MM.1S (cell line): ENCODE data around the gene ERICH6.

Source experiments
- DNase-seq: peaks from one replicate; pipeline ENCODE4 v3.0.0-alpha.2; 2015
- H2AFZ ChIP-seq: fragments of 300-600 bp; sonication (generic); 2 replicates; pipeline ENCODE4 v1.6.0; 2016; ENCODE audit warnings: antibody characterized with exemption, low read length
- H3F3A ChIP-seq: fragments of 300-600 bp; sonication (generic); 2 replicates; pipeline ENCODE4 v1.6.1; 2016; ENCODE audit warnings: mild to moderate bottlenecking, antibody characterized with exemption, low read length, moderate library complexity, mixed read lengths; ENCODE audit not compliant: insufficient read depth
- H3K27ac ChIP-seq: fragments of 300-600 bp; sonication (generic); 2 replicates; pipeline ENCODE4 v1.5.1; 2016; ENCODE audit warnings: mild to moderate bottlenecking, low read length
- H3K27me3 ChIP-seq: fragments of 300-600 bp; sonication (generic); replicated peaks from 2 replicates; pipeline ENCODE4 v1.6.0; 2016; ENCODE audit warnings: low read length; ENCODE audit not compliant: insufficient read depth
- H3K36me3 ChIP-seq: fragments of 300-600 bp; sonication (generic); replicated peaks from 2 replicates; pipeline ENCODE4 v1.6.1; 2016; ENCODE audit warnings: mild to moderate bottlenecking, low read length, mixed read lengths; ENCODE audit not compliant: insufficient read depth
- H3K4me1 ChIP-seq: fragments of 300-600 bp; sonication (generic); 2 replicates; pipeline ENCODE4 v1.6.1; 2016; ENCODE audit warnings: low read length, mixed read lengths
- H3K4me2 ChIP-seq: fragments of 300-600 bp; sonication (generic); 2 replicates; pipeline ENCODE4 v1.6.0; 2016; ENCODE audit warnings: low read depth, low read length
- H3K4me3 ChIP-seq: fragments of 300-600 bp; sonication (generic); 2 replicates; pipeline ENCODE4 v1.5.1; 2016; ENCODE audit warnings: low read length, mixed read lengths
- H3K79me2 ChIP-seq: fragments of 300-600 bp; sonication (generic); 2 replicates; pipeline ENCODE4 v1.6.1; 2016; ENCODE audit warnings: mixed run types, low read length, mixed read lengths
- H3K9ac ChIP-seq: fragments of 300-600 bp; sonication (generic); 2 replicates; pipeline ENCODE4 v1.6.1; 2016; ENCODE audit warnings: low read length, mixed read lengths
- H3K9me2 ChIP-seq: fragments of 300-600 bp; sonication (generic); replicated peaks from 2 replicates; pipeline ENCODE4 v1.6.1; 2016; ENCODE audit warnings: mild to moderate bottlenecking, low read length, mixed read lengths; ENCODE audit not compliant: insufficient read depth
- H3K9me3 ChIP-seq: fragments of 300-600 bp; sonication (generic); replicated peaks from 2 replicates; pipeline ENCODE4 v1.6.1; 2016; ENCODE audit warnings: mild to moderate bottlenecking, low read length, mixed read lengths; ENCODE audit not compliant: insufficient read depth
- H4K20me1 ChIP-seq: fragments of 300-600 bp; sonication (generic); 2 replicates; pipeline ENCODE4 v1.6.1; 2016; ENCODE audit warnings: mild to moderate bottlenecking, low read length, moderate library complexity, mixed read lengths; ENCODE audit not compliant: insufficient read depth
- CTCF ChIP-seq: fragments of 300-600 bp; sonication (generic); IDR thresholded peaks from 2 replicates; pipeline ENCODE4 v1.5.1; 2016; ENCODE audit warnings: antibody characterized with exemption, low read length, mixed read lengths
- EZH2 ChIP-seq: fragments of 300-600 bp; sonication (generic); optimal IDR thresholded peaks from 2 replicates; pipeline ENCODE3; 2017; ENCODE audit warnings: low read depth, mild to moderate bottlenecking, antibody characterized with exemption, low read length, mixed read lengths
- EZH2phosphoT487 ChIP-seq: fragments of 300-600 bp; sonication (generic); IDR thresholded peaks from 2 replicates; pipeline ENCODE4 v1.6.1; 2018; ENCODE audit warnings: antibody characterized with exemption, low read length

The ERICH6 gene

GRCh38 chr3:150653110-150653561 is 50.6 kb downstream of the ERICH6 start:
- no peak for TF ChIP-seq EZH2phosphoT487
- no peak for TF ChIP-seq CTCF
- no peak for TF ChIP-seq EZH2

GRCh38 chr3:150640256-150640655 is 63.5 kb downstream of the ERICH6 start:
- peaks cover 3% of the 10 kb centered on the region; the same call in 1 of the 2 replicates for H3F3A ChIP-seq
- H3K9me2 ChIP-seq: no peaks in the 10 kb centered on the region
- H3K36me3 ChIP-seq: no peaks in the 10 kb centered on the region
- no peak overlapping the region for H3K27ac ChIP-seq
- TF ChIP-seq EZH2 (no peak), EZH2phosphoT487 (no peak)
- H3K4me2 ChIP-seq: no peak overlapping the region
- H3K79me2 ChIP-seq: no peaks in the 10 kb centered on the region
- peaks cover 7% of the 10 kb centered on the region; the same call in 1 of the 2 replicates for H3K4me1 ChIP-seq
- no peaks in the 10 kb centered on the region for H4K20me1 ChIP-seq
- DNase-seq: no peak
- no peak overlapping the region for H2AFZ ChIP-seq
- H3K4me3 ChIP-seq: no peak overlapping the region
- no peak overlapping the region for H3K9ac ChIP-seq
- H3K9me3 ChIP-seq: no peaks in the 10 kb centered on the region
- no peaks in the 10 kb centered on the region for H3K27me3 ChIP-seq

More at GRCh38 chr3:150653110-150653561, 50.6 kb downstream of the ERICH6 start:
- no peak overlapping the region for H3K4me3 ChIP-seq
- no peaks in the 10 kb centered on the region for H3K79me2 ChIP-seq
- H3K9ac ChIP-seq: no peak overlapping the region
- H3K4me1 ChIP-seq: no peaks in the 10 kb centered on the region
- no peaks in the 10 kb centered on the region for H3K27me3 ChIP-seq
- no peak overlapping the region for H2AFZ ChIP-seq
- no peaks in the 10 kb centered on the region for H3F3A ChIP-seq
- no peak for DNase-seq
- no peak overlapping the region for H3K27ac ChIP-seq
- no peak overlapping the region for H3K4me2 ChIP-seq
- no peaks in the 10 kb centered on the region for H3K36me3 ChIP-seq
- no peaks in the 10 kb centered on the region for H4K20me1 ChIP-seq
- H3K9me3 ChIP-seq: no peaks in the 10 kb centered on the region
- no peaks in the 10 kb centered on the region for H3K9me2 ChIP-seq

- Histone ChIP-seq H3F3A (peaks cover 10% of the 10 kb centered on the region), H3K4me3 (no peak overlapping the region), H3K27ac (no peak overlapping the region), H3K9me2 (no peaks in the 10 kb centered on the region), H3K4me1 (peaks cover 12% of the 10 kb centered on the region), H3K27me3 (no peaks in the 10 kb centered on the region), H3K4me2 (no peak overlapping the region), H4K20me1 (no peaks in the 10 kb centered on the region), H3K9ac (no peak overlapping the region), H3K9me3 (no peaks in the 10 kb centered on the region), H2AFZ (no peak overlapping the region), H3K79me2 (no peaks in the 10 kb centered on the region), H3K36me3 (no peaks in the 10 kb centered on the region)
- no peak for TF ChIP-seq EZH2phosphoT487
- DNase-seq: no peak
These were observed 64.5 kb downstream of the ERICH6 start for GRCh38 chr3:150639262-150639661.

- Histone ChIP-seq H3K9me3 (no peaks in the 10 kb centered on the region), H4K20me1 (no peaks in the 10 kb centered on the region), H3K4me1 (peaks cover 10% of the 10 kb centered on the region), H2AFZ (no peak overlapping the region), H3K4me2 (no peak overlapping the region), H3K79me2 (no peaks in the 10 kb centered on the region), H3K27ac (no peak overlapping the region), H3K36me3 (no peaks in the 10 kb centered on the region), H3K9me2 (no peaks in the 10 kb centered on the region), H3K27me3 (no peaks in the 10 kb centered on the region), H3K9ac (no peak overlapping the region), H3K4me3 (no peak overlapping the region), H3F3A (peaks cover 18% of the 10 kb centered on the region)
- TF ChIP-seq EZH2phosphoT487 (no peak), CTCF (no peak), EZH2 (no peak)
- no peak for DNase-seq
These were observed 67.5 kb downstream of the ERICH6 start for GRCh38 chr3:150636258-150636657.
